ENCODE data around the gene LILRA6.

The LILRA6 gene

DNA sequence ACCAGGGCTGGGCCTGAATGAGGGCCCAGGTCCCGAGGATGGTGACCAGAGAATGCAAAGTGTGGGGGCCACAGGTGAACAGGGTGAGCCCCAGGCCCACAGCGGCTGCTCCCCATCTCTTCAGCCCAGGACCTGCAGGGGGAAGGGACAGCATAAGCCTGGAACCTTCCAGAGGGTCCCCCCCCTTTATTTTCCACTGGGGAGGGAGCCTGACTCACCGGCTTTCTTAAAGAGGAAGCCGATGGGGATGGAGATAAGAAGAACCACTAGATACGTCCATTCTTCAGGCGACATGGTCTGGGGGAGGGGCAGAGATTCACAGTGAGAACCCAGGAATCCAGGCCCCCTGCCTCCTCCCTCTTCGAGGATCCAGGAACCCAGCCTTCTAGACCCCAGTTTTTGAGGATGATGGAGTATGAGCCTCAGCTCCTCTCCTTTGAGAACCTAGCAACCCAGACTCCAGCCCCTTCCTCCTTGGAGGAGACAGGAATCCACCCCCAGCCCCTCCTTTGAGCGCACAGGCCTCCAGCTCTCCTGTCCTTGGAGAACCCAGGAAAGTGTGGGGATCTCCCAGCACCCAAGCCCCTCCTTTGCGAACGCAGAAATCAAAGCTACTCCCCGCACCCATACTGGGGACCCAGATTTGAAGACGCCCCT is 54.2 kb downstream of the LILRA6 start:
- no peak for DNase-seq (ENCODE audit: extremely low read depth, low read depth)
- TF ChIP-seq, protein P1, sequence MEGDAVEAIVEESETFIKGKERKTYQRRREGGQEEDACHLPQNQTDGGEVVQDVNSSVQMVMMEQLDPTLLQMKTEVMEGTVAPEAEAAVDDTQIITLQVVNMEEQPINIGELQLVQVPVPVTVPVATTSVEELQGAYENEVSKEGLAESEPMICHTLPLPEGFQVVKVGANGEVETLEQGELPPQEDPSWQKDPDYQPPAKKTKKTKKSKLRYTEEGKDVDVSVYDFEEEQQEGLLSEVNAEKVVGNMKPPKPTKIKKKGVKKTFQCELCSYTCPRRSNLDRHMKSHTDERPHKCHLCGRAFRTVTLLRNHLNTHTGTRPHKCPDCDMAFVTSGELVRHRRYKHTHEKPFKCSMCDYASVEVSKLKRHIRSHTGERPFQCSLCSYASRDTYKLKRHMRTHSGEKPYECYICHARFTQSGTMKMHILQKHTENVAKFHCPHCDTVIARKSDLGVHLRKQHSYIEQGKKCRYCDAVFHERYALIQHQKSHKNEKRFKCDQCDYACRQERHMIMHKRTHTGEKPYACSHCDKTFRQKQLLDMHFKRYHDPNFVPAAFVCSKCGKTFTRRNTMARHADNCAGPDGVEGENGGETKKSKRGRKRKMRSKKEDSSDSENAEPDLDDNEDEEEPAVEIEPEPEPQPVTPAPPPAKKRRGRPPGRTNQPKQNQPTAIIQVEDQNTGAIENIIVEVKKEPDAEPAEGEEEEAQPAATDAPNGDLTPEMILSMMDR (IDR thresholded peaks at IDR 0.05; ENCODE audit: low read depth, low read length, missing control alignments) = no peak
- H3K4me3 ChIP-seq (replicated peaks; ENCODE audit: low read depth, low read length) = peak overlapping the region; percentile 76

DNA sequence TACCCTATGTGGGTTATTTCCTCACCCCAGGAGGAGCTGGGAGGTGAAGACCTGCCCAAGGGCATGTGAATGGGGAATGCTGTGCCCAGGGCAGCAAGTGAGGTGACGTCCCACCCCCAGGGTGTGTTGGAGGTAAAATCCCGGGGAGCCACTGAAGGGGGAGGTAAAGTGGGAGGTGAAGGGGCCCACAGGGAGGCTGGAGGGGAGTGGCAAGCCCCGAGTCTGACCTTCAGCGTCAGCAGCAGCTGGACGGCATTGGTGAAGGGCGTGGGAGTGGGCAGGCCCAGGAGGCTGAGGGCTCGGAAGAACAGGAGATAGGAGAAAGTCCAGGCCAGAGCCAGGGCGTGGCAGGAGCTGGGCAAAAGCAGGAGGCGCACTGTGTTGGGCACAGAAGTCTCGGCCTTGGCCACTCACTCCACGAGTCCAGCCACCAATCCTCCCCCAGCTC is 55.6 kb downstream of the LILRA6 start:
- no peak overlapping the region for H3K4me3 ChIP-seq (replicated peaks; ENCODE audit: low read depth, low read length)
- DNase-seq (ENCODE audit: extremely low read depth, low read depth) = no peak
- TF ChIP-seq, protein P1 (IDR thresholded peaks at IDR 0.05; ENCODE audit: low read depth, low read length, missing control alignments) = no peak

Measured in HFF-Myc (cell line).